Endothelial cell of umbilical vein (primary cell): ENCODE measurements around the gene OLFM2. TPM values are rescaled to one million over a fixed set of nuclear protein-coding genes. Genes with fewer than 3 reads are reported as not detected.

Experiments used
- BruUV-seq: library from RNA; stranded (reverse); fragments of 400-500 nt; replicated peaks from 2 replicates; lab custom pipeline; 2021; lab: Mats Ljungman, UMichigan
- CTCF ChIA-PET: fragments of 300-600, 350-600 bp; sonication (Branson Sonifier 250); formaldehyde crosslinking; loops from one replicate; lab custom pipeline; 2021; ENCODE audit warnings: antibody characterized with exemption, inconsistent platforms; lab: Charles Lee
- POLR2A ChIA-PET: fragments of 300-600, 350-600 bp; sonication (Branson Sonifier 250); formaldehyde crosslinking; loops from one replicate; lab custom pipeline; 2021; ENCODE audit warnings: antibody characterized with exemption, inconsistent platforms; lab: Charles Lee
- DNase-seq: peaks from one replicate; pipeline ENCODE4 v3.0.0-alpha.2; 2011; ENCODE audit warnings: low read depth, low spot score
- FAIRE-seq: peaks from 2 replicates; lab custom pipeline; 2011; peaks lifted over from hg19 to GRCh38; lab: Jason Lieb, UNC
- H2AFZ ChIP-seq: 2 replicates; pipeline ENCODE4 v1.6.0; 2012; ENCODE audit warnings: low read depth, low read length, control low read depth, inconsistent platforms
- H3K27ac ChIP-seq: 2 replicates; pipeline ENCODE4 v1.5.1; 2011; ENCODE audit warnings: low read depth, mild to moderate bottlenecking, control low read depth, low read length, moderate library complexity; ENCODE audit not compliant: insufficient read depth
- H3K27me3 ChIP-seq, 2 experiments: 2 replicates each; pipeline versions ENCODE4 v1.6.0 to v1.6.1; 2011; ENCODE audit warnings: low read length in 2 of 2, mixed read lengths in 1 of 2; ENCODE audit not compliant: control insufficient read depth in 2 of 2, insufficient read depth in 2 of 2
- H3K36me3 ChIP-seq, 2 experiments: 2 replicates in 1 of 2; 3 replicates in 1 of 2; pipeline ENCODE4 v1.5.1; 2011; ENCODE audit warnings: low read length in 2 of 2, mild to moderate bottlenecking in 1 of 2, moderate library complexity in 1 of 2; ENCODE audit not compliant: control insufficient read depth in 2 of 2, insufficient read depth in 2 of 2; ENCODE audit errors: extremely low read depth in 1 of 2
- H3K4me1 ChIP-seq: 3 replicates; pipeline ENCODE4 v1.5.1; 2011; ENCODE audit warnings: mild to moderate bottlenecking, low read length; ENCODE audit not compliant: control insufficient read depth, insufficient read depth; ENCODE audit errors: extremely low read depth
- H3K4me2 ChIP-seq: 2 replicates; pipeline ENCODE4 v1.6.1; 2011; ENCODE audit warnings: low read length, control low read depth, mixed read lengths; ENCODE audit not compliant: insufficient read depth
- H3K4me3 ChIP-seq, 3 experiments: fragments of 200-600 bp in 1 of 3; sonication (generic), shearing (Covaris generic) in 1 of 3; replicated peaks in 1 of 3; 2 replicates each; pipeline ENCODE4 v1.5.1; 2011 to 2016; ENCODE audit warnings: control low read depth in 3 of 3, low read length in 3 of 3, mild to moderate bottlenecking in 2 of 3, inconsistent platforms in 1 of 3, low read depth in 1 of 3, moderate library complexity in 1 of 3; ENCODE audit not compliant: insufficient read depth in 1 of 3
- H3K79me2 ChIP-seq: 2 replicates; pipeline ENCODE4 v1.6.0; 2012; ENCODE audit warnings: low read length, inconsistent platforms; ENCODE audit not compliant: control insufficient read depth, insufficient read depth
- H3K9ac ChIP-seq: replicated peaks from 2 replicates; pipeline ENCODE3; 2011; ENCODE audit warnings: low read length, control low read depth; ENCODE audit not compliant: insufficient read depth; ENCODE audit errors: extremely low read depth
- H3K9me1 ChIP-seq: replicated peaks from 3 replicates; pipeline ENCODE4 v1.6.0; 2011; ENCODE audit warnings: mild to moderate bottlenecking, low read length; ENCODE audit not compliant: control insufficient read depth, insufficient read depth; ENCODE audit errors: extremely low read depth
- H3K9me3 ChIP-seq: replicated peaks from 2 replicates; pipeline ENCODE4 v1.5.1; 2012; ENCODE audit warnings: low read length, inconsistent platforms; ENCODE audit not compliant: control insufficient read depth, insufficient read depth
- H4K20me1 ChIP-seq: replicated peaks from 2 replicates; pipeline ENCODE3; 2011; ENCODE audit warnings: mild to moderate bottlenecking, low read length; ENCODE audit not compliant: control insufficient read depth, insufficient read depth; ENCODE audit errors: extremely low read depth
- EZH2 ChIP-seq: IDR thresholded peaks from 2 replicates; pipeline ENCODE4 v1.6.1; 2012; ENCODE audit warnings: borderline replicate concordance, low read depth, mild to moderate bottlenecking, moderate library complexity, low read length, inconsistent platforms; ENCODE audit not compliant: severe bottlenecking
- FOS ChIP-seq: IDR thresholded peaks from 2 replicates; pipeline ENCODE4 v1.6.1; 2011; ENCODE audit warnings: mild to moderate bottlenecking, low read length, moderate library complexity, borderline replicate concordance; ENCODE audit not compliant: insufficient read depth
- GATA2 ChIP-seq: IDR thresholded peaks from 2 replicates; pipeline ENCODE4 v1.7.0; 2011; ENCODE audit warnings: low read depth, mild to moderate bottlenecking, moderate library complexity, mixed read lengths, low read length; ENCODE audit not compliant: insufficient read length, insufficient read depth
- MYC ChIP-seq: IDR thresholded peaks from one replicate; pipeline ENCODE4 v1.6.1; 2011; ENCODE audit warnings: mild to moderate bottlenecking, low read depth, low read length
- POLR2A ChIP-seq: IDR thresholded peaks from 2 replicates; pipeline ENCODE4 v1.6.1; 2012; ENCODE audit warnings: low read depth, mild to moderate bottlenecking, control low read depth, low read length
- POLR2AphosphoS5 ChIP-seq: IDR thresholded peaks from 2 replicates; pipeline ENCODE4 v1.6.1; 2012; ENCODE audit warnings: low read depth, mild to moderate bottlenecking, control low read depth, low read length, moderate library complexity; ENCODE audit not compliant: insufficient read depth
- dilution Hi-C: fragments of 300-500 bp; cut with MboI; formaldehyde crosslinking; loops from one replicate; pipeline ENCODE4 v1.15.0; 2019; ENCODE audit warnings: low sequenced_read_pairs; ENCODE audit not compliant: extremely low pct_ligation_motif_present
- intact Hi-C: fragments of 100-400 bp; cut with micrococcal nuclease; formaldehyde crosslinking; loops from one replicate; pipeline ENCODE4 v1.10.0; 2022
- polyA plus RNA-seq, 4 experiments: library from polyadenylated mRNA; depleted of rRNA in 3 of 4; stranded (reverse) in 3 of 4; unstranded in 1 of 4; fragments of >200 nt; gene quantifications; 2 replicates each; pipeline versions ENCODE4 v1.2.1 to v1.2.3, GENCODE V29; 2011 to 2012; ENCODE audit warnings: missing spikeins in 1 of 4
- total RNA-seq: library from RNA; stranded (reverse); gene quantifications from 2 replicates; pipeline ENCODE4 v1.2.3, GENCODE V29; 2021
- TF ChIP-seq, protein P1 (sequence below), 2 donors: IDR thresholded peaks; 1 replicate in 1 of 2; 2 replicates in 1 of 2; pipeline ENCODE4 v1.5.1; 2011; ENCODE audit warnings: low read length in 2 of 2, mild to moderate bottlenecking in 2 of 2, moderate library complexity in 2 of 2, control low read depth in 1 of 2, inconsistent platforms in 1 of 2, low read depth in 1 of 2; ENCODE audit not compliant: insufficient read depth in 1 of 2; ENCODE audit errors: extremely low read depth in 1 of 2

OLFM2 gene
- total and polyA plus RNA-seq, 2 donors (not counting 3 experiments of a cell fraction or from before 2014, with no cell fraction given): 0.91 to 1.9 TPM

DNA sequence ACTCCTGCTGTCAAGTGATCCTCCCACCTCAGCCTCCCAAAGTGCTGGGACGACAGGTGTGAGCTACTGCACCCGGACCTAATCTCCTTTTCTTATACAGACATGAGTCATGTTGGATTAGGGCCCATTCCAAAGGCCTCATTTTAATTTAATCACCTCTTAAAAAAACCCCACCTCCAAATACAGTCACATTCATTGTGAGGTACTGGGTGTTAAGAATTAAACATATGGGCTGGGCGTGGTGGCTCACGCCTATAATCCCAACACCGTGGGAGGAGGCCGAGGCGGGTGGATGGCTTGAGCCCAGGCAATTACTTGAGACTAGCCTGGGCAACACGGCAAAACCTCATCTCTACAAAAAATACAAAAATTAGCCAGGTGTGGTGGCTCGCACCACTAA, 54.6 kb downstream of the OLFM2 start:
- Histone ChIP-seq H3K9me1 (no peaks in the 10 kb centered on the region), H3K27ac (no peak overlapping the region), H3K79me2 (no peaks in the 10 kb centered on the region), H4K20me1 (no peaks in the 10 kb centered on the region), H3K4me3 (no peak overlapping the region), H3K4me2 (no peak overlapping the region), H2AFZ (no peak overlapping the region), H3K36me3 (no peaks in the 10 kb centered on the region), H3K9ac (no peak overlapping the region), H3K4me1 (peaks cover 5% of the 10 kb centered on the region), H3K9me3 (no peaks in the 10 kb centered on the region), H3K27me3 (no peaks in the 10 kb centered on the region)
- ChIA-PET POLR2A (no interaction called here), CTCF (interaction anchor here (1.5 kb wide), 1 partner anchor 119 kb away, joined by 3 read pairs; no protein-coding TSS in a partner anchor)
- dilution Hi-C loops: no loop called here
- intact Hi-C loops: no loop called here
- FAIRE-seq (no peak), DNase-seq (no peak)
- TF ChIP-seq MYC (no peak), EZH2 (no peak), POLR2AphosphoS5 (no peak), POLR2A (no peak), FOS (no peak), GATA2 (no peak)
- TF ChIP-seq, protein P1, sequence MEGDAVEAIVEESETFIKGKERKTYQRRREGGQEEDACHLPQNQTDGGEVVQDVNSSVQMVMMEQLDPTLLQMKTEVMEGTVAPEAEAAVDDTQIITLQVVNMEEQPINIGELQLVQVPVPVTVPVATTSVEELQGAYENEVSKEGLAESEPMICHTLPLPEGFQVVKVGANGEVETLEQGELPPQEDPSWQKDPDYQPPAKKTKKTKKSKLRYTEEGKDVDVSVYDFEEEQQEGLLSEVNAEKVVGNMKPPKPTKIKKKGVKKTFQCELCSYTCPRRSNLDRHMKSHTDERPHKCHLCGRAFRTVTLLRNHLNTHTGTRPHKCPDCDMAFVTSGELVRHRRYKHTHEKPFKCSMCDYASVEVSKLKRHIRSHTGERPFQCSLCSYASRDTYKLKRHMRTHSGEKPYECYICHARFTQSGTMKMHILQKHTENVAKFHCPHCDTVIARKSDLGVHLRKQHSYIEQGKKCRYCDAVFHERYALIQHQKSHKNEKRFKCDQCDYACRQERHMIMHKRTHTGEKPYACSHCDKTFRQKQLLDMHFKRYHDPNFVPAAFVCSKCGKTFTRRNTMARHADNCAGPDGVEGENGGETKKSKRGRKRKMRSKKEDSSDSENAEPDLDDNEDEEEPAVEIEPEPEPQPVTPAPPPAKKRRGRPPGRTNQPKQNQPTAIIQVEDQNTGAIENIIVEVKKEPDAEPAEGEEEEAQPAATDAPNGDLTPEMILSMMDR (IDR thresholded peaks at IDR 0.05; ENCODE audit: extremely low read depth in 1 of 2, insufficient read depth in 1 of 2, low read depth in 1 of 2, low read length in 2 of 2): no peak
- no TSS peak for BruUV-seq
